KG1 (cell line): Measurements from ENCODE around the gene MFAP2.
"Not testable (repeated sequence)": the region's sequence is repeated elsewhere in the genome, so short reads cannot be mapped to it uniquely, and the experiment has no call there.

Source experiments
- DNase-seq: peaks from one replicate; lab custom pipeline; 2025; lab: John Stamatoyannopoulos, UW

MFAP2 gene

DNA sequence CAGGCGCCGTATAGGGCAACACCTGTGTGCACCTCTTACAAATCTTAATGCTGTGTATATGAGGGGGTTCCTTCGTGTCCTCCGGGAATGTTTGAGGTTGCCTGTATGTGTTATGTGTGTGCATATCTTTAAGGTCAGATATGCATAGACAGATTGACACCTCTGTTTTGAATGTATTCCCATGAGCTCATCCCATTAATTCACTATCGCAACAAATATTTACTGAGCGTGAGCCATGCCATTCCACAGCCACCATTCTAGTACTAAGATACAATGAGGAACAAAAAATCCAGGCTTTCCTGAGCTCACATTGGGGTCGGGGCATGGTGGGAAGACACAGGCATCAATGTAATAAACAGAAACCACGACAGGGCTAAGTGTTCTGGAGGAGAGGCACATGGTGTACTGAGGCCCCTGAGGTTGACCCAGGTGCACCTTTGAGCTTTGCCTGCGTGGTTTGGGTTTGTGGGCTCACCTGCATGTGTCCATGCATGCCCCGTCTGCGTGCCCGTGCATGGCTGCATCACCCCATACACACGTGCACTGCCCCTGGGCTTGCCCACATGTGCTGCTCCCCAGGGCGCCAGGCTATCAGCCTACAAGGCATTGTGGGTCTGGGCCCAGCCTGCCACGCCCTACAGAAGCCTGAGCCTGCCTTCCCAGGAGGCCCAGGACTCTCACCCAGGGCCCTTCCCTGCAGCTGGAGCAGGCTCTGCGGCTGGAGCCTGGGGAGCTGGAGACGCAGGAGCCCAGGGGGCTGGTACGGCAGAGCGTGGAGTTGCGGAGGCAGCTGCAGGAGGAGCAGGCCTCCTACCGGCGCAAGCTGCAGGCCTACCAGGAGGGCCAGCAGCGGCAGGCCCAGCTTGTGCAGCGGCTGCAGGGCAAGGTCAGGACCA lies 51.0 kb downstream of the MFAP2 start:
- DNase-seq, result not testable (repeated sequence)

DNA sequence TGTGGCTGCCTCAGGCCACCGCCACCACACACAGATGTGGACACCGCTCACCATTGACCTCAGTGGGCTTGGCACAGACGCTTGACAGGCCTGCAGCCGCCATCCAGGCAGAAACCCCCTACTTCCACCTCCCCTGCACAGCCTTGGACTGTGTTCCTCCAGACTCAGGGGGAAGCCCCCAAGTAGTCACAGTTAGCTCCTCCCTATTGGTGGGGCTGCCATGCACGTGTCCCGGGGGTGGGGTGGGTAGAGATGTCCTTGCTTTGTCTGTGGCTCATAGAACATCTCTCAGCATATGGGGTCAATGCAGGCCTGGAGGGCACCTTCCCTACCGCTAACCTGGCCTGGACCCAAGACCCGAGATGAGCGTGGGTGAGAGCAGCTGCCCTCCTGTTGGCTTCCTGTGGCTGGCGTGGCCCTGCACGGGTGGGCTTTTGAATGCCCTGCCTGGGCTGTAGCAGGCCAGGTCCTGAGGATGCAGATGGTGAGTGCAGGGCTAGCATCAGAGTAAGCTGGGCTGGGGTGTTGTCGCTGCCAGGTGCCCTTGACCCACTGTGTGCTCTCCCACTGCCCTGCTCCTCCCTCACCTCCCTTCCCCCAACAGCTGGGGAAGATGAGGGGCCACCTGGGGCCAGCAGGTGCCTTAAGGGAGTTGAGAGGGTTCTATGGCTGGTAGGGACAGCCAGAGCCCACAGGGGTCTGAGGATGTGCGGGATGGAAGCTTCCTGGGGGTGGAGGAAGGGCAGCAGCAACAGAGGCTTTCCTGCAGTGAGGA lies 52.5 kb downstream of the MFAP2 start:
- DNase-seq, result no peak

DNA sequence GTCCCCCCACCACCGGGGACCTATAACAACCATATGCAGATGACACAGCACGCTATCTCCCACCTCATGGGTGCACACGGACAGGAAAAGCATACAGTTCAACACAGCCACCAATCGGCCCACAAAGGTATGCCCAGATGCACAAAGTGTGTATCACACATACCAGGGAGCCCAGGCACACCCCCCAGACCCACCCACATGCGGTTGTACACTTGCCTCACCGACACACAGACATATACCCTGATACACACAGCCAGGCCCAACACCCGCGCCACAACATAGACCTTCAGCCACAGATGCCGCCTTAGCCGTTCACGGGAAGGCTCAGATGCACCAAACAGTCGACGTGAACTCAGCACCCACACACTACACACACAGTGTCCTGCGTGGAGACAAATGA lies 53.2 kb downstream of the MFAP2 start:
- no peak for DNase-seq

DNA sequence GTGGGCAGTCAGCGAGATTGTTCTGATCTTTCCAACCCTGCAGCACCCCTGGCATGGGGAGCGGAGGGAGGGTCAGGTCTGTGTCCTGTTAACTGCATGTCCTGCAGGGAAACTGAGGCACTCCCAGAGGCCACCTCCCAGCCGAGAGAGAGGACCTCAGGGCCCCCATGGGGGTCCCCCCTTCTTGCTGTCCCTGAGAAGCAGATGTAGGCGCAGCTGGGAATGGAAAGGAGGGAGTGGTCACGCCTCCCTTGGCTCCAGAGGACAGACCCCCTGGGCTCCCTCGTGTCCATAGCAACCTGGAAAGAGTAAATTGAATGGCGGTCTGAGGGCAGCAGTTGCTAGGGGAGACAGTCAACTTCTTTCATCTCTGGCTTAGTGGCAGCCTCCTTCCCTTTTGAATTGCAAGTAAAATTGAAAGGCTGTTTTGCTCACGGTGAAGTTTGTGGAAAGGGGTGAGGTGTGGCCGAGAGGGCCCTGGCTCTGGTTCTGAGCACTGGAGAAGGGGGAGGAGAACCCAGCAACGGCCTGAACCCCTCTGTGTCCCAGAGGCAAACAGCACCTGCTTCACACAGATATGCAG lies 53.8 kb downstream of the MFAP2 start:
- no peak for DNase-seq

DNA sequence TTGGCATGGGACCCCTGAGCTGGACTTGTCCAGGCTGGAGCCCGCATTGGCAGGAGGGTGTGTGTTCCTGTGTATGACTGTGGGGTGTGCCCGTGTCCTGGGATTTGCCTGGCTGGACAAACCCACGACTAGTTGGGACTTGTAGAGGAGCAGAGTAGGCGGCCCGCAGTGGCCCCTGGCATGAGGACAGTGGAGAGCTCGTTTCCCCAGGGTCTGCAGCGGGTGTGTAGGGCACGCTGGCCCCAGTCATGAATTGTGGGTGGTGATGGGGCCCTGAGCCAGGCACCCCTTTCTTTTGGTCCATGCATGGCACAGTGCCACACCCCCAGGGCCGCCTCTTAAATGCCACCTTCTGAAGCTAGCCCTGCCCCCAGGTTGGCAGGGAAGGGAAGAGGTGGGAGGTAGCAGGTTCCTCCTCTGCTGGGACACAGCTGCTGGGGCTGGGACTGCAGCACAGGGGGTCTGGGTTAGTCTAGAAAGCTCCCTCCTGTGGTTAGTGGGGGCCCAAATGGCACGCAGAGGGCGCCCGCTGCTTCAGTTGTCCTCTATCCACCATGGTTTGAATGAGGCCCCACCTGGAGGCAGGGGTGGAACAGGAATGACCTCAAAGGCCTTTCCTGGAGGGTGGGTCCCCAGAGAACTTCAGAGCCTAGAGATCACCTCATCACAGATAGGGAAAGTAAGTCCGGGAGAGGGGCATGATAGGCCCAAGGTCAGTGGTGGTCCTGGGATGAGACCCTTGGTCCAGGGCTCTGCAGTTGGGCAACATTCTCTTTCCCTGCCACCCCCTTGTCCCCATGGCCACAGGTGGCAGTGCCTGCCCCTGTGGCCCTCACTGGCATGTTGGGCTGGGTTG lies 54.6 kb downstream of the MFAP2 start:
- DNase-seq, result no peak

DNA sequence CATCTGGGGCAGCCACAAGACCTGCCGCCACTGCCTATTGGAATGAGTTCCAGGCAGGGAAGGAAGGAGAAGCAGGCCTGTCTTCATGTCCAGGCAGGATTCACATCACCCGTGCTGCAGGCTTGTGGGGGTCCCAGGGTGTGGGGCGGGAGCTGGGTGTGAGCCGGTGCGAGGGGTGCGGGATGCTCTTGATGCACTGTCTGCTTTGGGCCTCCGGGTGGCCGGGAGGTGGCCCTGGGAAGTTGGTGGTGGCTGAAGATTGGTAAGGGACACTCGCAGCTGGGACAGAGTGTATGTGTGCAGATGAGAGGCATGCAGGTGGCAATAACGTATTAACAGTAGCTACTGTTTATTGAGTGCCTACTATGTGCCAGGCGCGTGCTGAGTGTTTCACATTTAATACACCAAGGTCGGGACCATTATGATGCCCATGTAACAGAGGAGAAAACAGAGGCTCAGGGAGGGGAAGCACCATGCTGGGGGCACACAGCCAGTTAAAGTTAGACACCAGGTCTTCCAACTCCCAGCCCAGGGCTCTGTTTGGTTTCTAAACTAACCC lies 55.4 kb downstream of the MFAP2 start:
- DNase-seq, result no peak
